Common myeloid progenitor, CD34-positive (primary cell): Measurements from ENCODE around the gene PAX3.
A peak's percentile ranks its signal among the peaks of the same experiment; 100 is the strongest.

Experiments used
- CTCF ChIA-PET: fragments of 350-600 bp; sonication (Branson Sonifier 250); formaldehyde crosslinking; loops from one replicate; lab custom pipeline; 2021; ENCODE audit warnings: antibody characterized with exemption; lab: Charles Lee
- POLR2A ChIA-PET: fragments of 350-600 bp; sonication (Branson Sonifier 250); formaldehyde crosslinking; loops from one replicate; lab custom pipeline; 2021; ENCODE audit warnings: antibody characterized with exemption; lab: Charles Lee
- DNase-seq, 3 donors: peaks; one replicate each; pipeline versions ENCODE4 v3.0.0 to v3.0.0-alpha.2; 2013
- H3K27ac ChIP-seq, 2 experiments: 1 replicate in 1 of 2; 2 replicates in 1 of 2; pipeline ENCODE4 v1.7.0; 2013; ENCODE audit warnings: inconsistent platforms in 2 of 2, low read length in 2 of 2, mild to moderate bottlenecking in 2 of 2, low read depth in 1 of 2, moderate library complexity in 1 of 2; ENCODE audit not compliant: severe bottlenecking in 2 of 2, insufficient read depth in 1 of 2, poor library complexity in 1 of 2
- H3K27me3 ChIP-seq, 5 experiments: replicated peaks in 2 of 5; 1 replicate in 3 of 5; 2 replicates in 2 of 5; pipeline versions ENCODE4 v1.6.1 to v1.7.0; 2013; ENCODE audit warnings: low read length in 4 of 5, mild to moderate bottlenecking in 2 of 5, moderate library complexity in 2 of 5, inconsistent platforms in 1 of 5; ENCODE audit not compliant: insufficient read depth in 5 of 5, control insufficient read depth in 4 of 5
- H3K36me3 ChIP-seq, 4 experiments: 1 replicate in 2 of 4; 2 replicates in 2 of 4; pipeline versions ENCODE4 v1.6.1 to v1.7.0; 2013; ENCODE audit warnings: low read length in 3 of 4, control low read depth in 1 of 4, mild to moderate bottlenecking in 1 of 4; ENCODE audit not compliant: control insufficient read depth in 4 of 4, insufficient read depth in 4 of 4
- H3K4me1 ChIP-seq, 4 experiments: 1 replicate in 3 of 4; 2 replicates in 1 of 4; pipeline versions ENCODE4 v1.6.1 to v1.7.1; 2013; ENCODE audit warnings: low read length in 3 of 4, mild to moderate bottlenecking in 3 of 4, control low read depth in 1 of 4, inconsistent platforms in 1 of 4, moderate library complexity in 1 of 4; ENCODE audit not compliant: control insufficient read depth in 4 of 4, insufficient read depth in 4 of 4; ENCODE audit errors: control extremely low read depth in 1 of 4
- H3K4me3 ChIP-seq, 7 experiments: 1 replicate in 4 of 7; 2 replicates in 3 of 7; pipeline versions ENCODE4 v1.5.1 to v1.7.0; 2013; ENCODE audit warnings: mild to moderate bottlenecking in 7 of 7, low read length in 6 of 7, moderate library complexity in 6 of 7, inconsistent platforms in 2 of 7, low read depth in 2 of 7, control low read depth in 1 of 7; ENCODE audit not compliant: insufficient read depth in 4 of 7, control insufficient read depth in 1 of 7; ENCODE audit errors: extremely low read depth in 1 of 7
- H3K9me3 ChIP-seq, 5 experiments: 1 replicate in 4 of 5; 2 replicates in 1 of 5; pipeline versions ENCODE4 v1.6.1 to v1.7.1; 2013; ENCODE audit warnings: low read length in 4 of 5, mild to moderate bottlenecking in 2 of 5, inconsistent platforms in 1 of 5, low read depth in 1 of 5, moderate library complexity in 1 of 5; ENCODE audit not compliant: control insufficient read depth in 4 of 5, insufficient read depth in 2 of 5; ENCODE audit errors: control extremely low read depth in 1 of 5
- WGBS: methylation state at CpG from one replicate; pipeline ENCODE4 v1.1.5; 2013; ENCODE audit not compliant: insufficient coverage; 5-methylcytosine and 5-hydroxymethylcytosine counted together

PAX3 gene

GRCh38 chr2:222318026-222318711, 19.4 kb upstream of the PAX3 start:
- ChIA-PET CTCF (interaction anchor here (0.8 to 2.1 kb wide), 29 partner anchors 11 to 299 kb away, joined by 3 to 28 read pairs (median 4); no protein-coding TSS in a partner anchor), POLR2A (no interaction called here)
- 0% methylated on average over 40 of the region's 41 CpGs for WGBS
- Histone ChIP-seq H3K36me3 (no peaks in the 10 kb centered on the region), H3K9me3 (no peaks in the 10 kb centered on the region), H3K27me3 (peaks cover 33 to 79% (median 50%) of the 10 kb centered on the region in 5 experiments), H3K4me3 (peak overlapping the region in 6 of 7 experiments; percentile 56 to 76 (median 66)), H3K4me1 (peaks cover 0 to 23% (median 22%) of the 10 kb centered on the region in 4 experiments), H3K27ac (no peak overlapping the region)
- peak; percentile 70 to 84 (median 84) for DNase-seq

GRCh38 chr2:222315443-222316121, 16.8 kb upstream of the PAX3 start:
- no peak overlapping the region for H3K27ac ChIP-seq
- no peaks in the 10 kb centered on the region for H3K36me3 ChIP-seq
- no peaks in the 10 kb centered on the region for H3K9me3 ChIP-seq
- WGBS = 18% methylated on average over 3 of the region's 4 CpGs
- DNase-seq = peak in 1 of 3 donors; percentile 33
- ChIA-PET POLR2A (no interaction called here), CTCF (interaction anchor here (0.6 kb wide), 1 partner anchor 20 kb away, joined by 3 read pairs; no protein-coding TSS in a partner anchor)
- H3K4me3 ChIP-seq = no peak overlapping the region
- H3K27me3 ChIP-seq = peaks cover 44 to 88% (median 58%) of the 10 kb centered on the region in 5 experiments
- peaks cover 0 to 24% (median 21%) of the 10 kb centered on the region in 4 experiments for H3K4me1 ChIP-seq

GRCh38 chr2:222313816-222314215, 15.0 kb upstream of the PAX3 start:
- ChIA-PET CTCF (interaction anchor here (1.2 to 2.5 kb wide), 7 partner anchors 10 to 301 kb away, joined by 4 to 11 read pairs (median 6); no protein-coding TSS in a partner anchor), POLR2A (no interaction called here)
- H3K9me3 ChIP-seq = no peaks in the 10 kb centered on the region
- DNase-seq = no peak
- peaks cover 0 to 12% (median 8%) of the 10 kb centered on the region in 4 experiments for H3K4me1 ChIP-seq
- H3K27ac ChIP-seq = no peak overlapping the region
- H3K4me3 ChIP-seq = no peak overlapping the region
- no peaks in the 10 kb centered on the region for H3K36me3 ChIP-seq
- peaks cover 54 to 96% (median 70%) of the 10 kb centered on the region in 5 experiments for H3K27me3 ChIP-seq

- Histone ChIP-seq H3K9me3 (no peaks in the 10 kb centered on the region), H3K4me3 (no peak overlapping the region), H3K4me1 (peaks cover 0 to 5% (median 0%) of the 10 kb centered on the region in 4 experiments), H3K27ac (no peak overlapping the region), H3K36me3 (no peaks in the 10 kb centered on the region), H3K27me3 (peaks cover 62 to 100% (median 79%) of the 10 kb centered on the region in 5 experiments)
- POLR2A ChIA-PET = no interaction called here
- WGBS = 5% methylated on average over 41 of the region's 48 CpGs
- DNase-seq = peak in 1 of 3 donors; percentile 18
- CTCF ChIA-PET = interaction anchor here (0.7 to 2.5 kb wide), 3 partner anchors 8 to 262 kb away, joined by 3 to 10 read pairs (median 3); no protein-coding TSS in a partner anchor
Measured at GRCh38 chr2:222311978-222312738, 13.4 kb upstream of the PAX3 start.

GRCh38 chr2:222311319-222311977, 12.7 kb upstream of the PAX3 start:
- Histone ChIP-seq H3K4me3 (no peak overlapping the region), H3K9me3 (no peaks in the 10 kb centered on the region), H3K27me3 (peaks cover 58 to 100% (median 81%) of the 10 kb centered on the region in 5 experiments), H3K4me1 (peaks cover 0 to 8% (median 4%) of the 10 kb centered on the region in 4 experiments), H3K36me3 (no peaks in the 10 kb centered on the region), H3K27ac (no peak overlapping the region)
- POLR2A ChIA-PET = no interaction called here
- WGBS = 11% methylated on average over 39 of the region's 42 CpGs
- CTCF ChIA-PET = interaction anchor here (1.1 to 1.4 kb wide), 2 partner anchors 8 to 10 kb away, joined by 3 to 9 read pairs; no protein-coding TSS in a partner anchor
- DNase-seq = peak in 1 of 3 donors; percentile 36

GRCh38 chr2:222310747-222311318, 12.0 kb upstream of the PAX3 start:
- Histone ChIP-seq H3K27me3 (peaks cover 54 to 100% (median 79%) of the 10 kb centered on the region in 5 experiments), H3K27ac (no peak overlapping the region), H3K4me3 (no peak overlapping the region), H3K9me3 (no peaks in the 10 kb centered on the region), H3K36me3 (no peaks in the 10 kb centered on the region), H3K4me1 (peaks cover 0 to 14% (median 10%) of the 10 kb centered on the region in 4 experiments)
- CTCF ChIA-PET = interaction anchor here (1.4 kb wide), 1 partner anchor 10 kb away, joined by 9 read pairs; no protein-coding TSS in a partner anchor
- WGBS = 13% methylated on average over 8 of the region's 11 CpGs
- POLR2A ChIA-PET = no interaction called here
- DNase-seq = no peak
